Body of pancreas (tissue), 4 donors: Measurements from ENCODE around the gene APBA2.

Source experiments
- POLR2A ChIP-seq, 3 donors: fragments of 450-650 bp; IDR thresholded peaks; one replicate each; pipeline ENCODE4 v1.6.1; 2016; ENCODE audit warnings: antibody characterized with exemption in 3 of 3, mild to moderate bottlenecking in 2 of 3
- TF ChIP-seq, protein P1 (sequence below), 7 experiments: fragments of 450-650 bp in 4 of 7; fragments of 200-600 bp in 3 of 7; sonication (generic) in 3 of 7; IDR thresholded peaks; one replicate each; pipeline ENCODE4 v1.5.1; 2016 to 2019; ENCODE audit warnings: antibody characterized with exemption in 7 of 7

DNA sequence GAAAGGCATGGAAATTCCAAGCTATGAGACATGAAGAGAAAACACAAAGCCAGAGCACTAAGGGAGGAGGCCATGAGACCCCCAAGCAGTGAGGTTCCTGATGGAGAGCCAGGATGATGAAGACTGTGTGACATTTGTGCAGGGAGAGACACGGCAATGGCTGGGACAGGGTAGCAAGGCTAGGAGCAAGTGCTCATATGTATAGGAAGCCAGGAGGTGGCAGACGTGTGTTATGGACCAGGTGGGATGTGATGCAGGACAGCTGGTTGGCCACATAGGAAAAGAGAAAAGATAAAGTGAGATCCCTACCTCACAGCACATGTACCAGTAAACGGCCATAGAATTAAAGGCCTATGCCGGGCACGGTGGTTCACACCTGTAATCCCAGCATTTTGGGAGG, 112.7 kb downstream of the APBA2 start:
- TF ChIP-seq POLR2A (IDR thresholded peaks at IDR 0.05) = no peak
- TF ChIP-seq, protein P1, sequence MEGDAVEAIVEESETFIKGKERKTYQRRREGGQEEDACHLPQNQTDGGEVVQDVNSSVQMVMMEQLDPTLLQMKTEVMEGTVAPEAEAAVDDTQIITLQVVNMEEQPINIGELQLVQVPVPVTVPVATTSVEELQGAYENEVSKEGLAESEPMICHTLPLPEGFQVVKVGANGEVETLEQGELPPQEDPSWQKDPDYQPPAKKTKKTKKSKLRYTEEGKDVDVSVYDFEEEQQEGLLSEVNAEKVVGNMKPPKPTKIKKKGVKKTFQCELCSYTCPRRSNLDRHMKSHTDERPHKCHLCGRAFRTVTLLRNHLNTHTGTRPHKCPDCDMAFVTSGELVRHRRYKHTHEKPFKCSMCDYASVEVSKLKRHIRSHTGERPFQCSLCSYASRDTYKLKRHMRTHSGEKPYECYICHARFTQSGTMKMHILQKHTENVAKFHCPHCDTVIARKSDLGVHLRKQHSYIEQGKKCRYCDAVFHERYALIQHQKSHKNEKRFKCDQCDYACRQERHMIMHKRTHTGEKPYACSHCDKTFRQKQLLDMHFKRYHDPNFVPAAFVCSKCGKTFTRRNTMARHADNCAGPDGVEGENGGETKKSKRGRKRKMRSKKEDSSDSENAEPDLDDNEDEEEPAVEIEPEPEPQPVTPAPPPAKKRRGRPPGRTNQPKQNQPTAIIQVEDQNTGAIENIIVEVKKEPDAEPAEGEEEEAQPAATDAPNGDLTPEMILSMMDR (IDR thresholded peaks at IDR 0.05) = no peak
